ENCODE results near the gene TBRG1.

Gene TBRG1

DNA sequence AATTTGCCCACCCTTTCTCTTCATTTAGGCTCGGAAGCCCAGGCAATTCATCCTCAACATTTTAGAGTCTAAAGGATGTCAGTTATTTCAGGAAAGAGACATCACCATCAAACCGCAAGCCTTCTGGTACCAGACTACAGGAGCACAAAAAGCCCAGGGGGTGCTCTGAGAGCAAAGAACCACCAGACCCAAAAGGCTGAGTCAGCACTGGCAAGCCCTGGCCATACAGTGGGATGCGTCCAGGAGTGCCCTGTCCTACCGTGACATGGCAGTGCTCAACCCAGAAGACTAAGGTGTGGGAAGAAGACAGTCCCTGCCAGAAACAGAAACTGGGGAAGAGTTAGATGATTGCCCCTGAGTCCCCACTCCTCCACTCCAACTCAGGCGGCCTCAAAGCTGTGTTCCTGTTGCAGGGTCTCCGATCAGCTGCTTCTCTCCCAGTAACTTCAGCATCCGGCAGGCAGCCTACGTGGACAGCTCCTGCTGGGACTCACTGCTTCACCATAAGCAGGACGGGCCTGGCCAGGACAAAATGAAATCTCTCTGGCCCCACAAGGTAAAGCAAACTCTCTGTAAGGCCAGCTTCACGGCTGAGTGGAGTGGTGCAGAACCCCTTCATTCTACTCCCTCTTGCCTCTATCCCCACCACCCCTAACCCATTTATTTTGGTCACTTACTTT is 10.0 kb upstream of the TBRG1 start:
- no peak for DNase-seq (ENCODE audit: low spot score)

DNA sequence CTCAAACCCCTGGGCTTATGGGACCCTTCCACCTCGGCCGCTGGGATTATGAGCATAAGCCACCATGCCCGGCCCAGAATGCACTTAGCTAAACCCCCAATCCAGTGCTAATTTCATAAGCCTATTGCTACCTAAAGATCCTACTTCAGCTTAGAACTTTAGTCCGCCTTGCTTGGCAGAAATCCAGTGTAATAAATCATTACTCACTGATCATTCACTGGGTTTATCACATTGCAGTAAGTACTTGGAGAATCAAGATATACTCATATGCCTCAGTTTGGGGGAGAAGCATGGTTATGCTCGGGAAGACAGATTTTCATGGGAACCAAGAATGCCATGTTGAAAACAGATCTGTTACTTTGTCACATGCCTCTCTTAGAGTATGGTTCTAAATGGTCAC is 3.8 kb upstream of the TBRG1 start:
- DNase-seq (ENCODE audit: low spot score), result no peak

DNA sequence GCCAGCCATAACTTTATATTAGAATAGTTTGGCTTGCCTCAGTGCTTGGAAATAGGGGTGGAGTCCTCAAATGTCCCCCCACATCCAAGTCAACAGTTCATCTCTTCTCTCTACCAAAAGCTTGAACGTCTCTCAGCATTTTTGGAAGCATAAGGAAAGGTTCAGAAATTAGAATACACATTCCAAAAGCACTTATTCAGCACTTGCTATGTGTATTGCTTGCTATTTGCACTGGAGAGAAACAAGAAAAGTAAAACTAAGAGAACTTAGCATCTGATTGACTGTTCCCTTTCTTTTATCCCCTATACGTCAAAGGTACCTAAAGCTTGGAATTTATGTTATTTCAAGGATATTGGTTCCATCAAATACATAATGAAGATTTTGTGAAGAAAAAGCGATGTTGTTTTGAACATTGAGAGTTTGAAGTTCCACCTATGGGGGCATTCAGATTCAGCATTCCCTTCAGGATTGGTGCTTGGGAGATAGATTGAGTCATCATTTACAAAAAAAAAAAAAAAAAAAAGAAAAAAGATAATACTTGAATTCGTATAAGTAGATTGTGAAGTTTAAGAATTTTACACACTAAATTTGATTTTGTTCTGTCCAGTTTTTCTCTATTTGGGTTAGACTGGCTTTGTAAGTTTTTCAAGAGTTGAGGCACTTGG is 1.3 kb downstream of the TBRG1 start:
- DNase-seq (ENCODE audit: low spot score), result no peak

DNA sequence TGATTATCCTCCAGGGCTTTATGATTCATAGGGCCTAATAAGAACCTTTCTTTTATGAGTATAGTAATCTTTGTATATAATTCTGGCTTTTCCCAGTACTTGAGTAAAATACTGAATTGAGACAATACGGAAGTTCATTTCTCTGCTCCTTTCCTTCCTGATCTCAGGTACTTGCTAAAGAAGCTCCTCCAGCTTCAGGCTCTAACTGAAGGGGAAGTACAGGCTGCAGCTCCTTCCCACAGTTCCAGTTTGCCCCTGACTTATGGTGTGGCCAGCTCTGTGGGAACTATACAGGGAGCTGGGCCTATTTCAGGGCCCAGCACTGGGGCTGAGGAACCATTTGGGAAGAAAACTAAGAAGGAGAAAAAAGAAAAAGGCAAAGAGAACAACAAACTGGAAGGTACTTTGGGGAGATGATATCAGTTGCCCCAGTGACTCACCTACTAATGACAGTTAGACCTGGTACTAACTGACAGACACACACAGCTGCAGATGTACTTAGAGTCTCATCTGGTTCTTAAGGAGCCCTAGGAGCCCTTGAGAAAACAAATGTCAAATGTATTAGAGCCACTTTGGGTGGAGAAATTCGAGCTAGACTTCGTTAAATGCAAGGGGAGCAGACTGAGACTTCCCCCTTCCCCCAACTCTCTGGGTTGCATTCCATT is 3.0 kb downstream of the TBRG1 start:
- no peak for DNase-seq (ENCODE audit: low spot score)

DNA sequence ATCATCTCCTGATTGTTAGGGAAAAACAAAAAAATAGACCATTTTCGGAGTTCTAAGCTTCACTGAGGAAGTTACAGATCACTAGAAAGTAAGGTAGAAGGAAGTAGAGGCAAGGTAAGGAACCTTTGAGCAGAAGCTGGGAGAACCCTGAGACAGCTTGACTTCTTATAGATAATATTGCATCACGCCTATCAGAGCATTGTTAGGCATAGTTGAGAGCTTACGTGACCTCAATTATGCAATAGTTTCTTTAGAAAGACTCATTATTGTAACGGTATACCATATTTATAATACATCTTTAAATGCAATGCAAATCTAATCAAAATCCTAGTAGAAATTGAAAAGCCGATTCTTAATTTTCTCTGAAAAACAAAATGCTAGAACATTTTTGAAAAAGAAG is 4.9 kb downstream of the TBRG1 start:
- DNase-seq (ENCODE audit: low spot score), result no peak

DNA sequence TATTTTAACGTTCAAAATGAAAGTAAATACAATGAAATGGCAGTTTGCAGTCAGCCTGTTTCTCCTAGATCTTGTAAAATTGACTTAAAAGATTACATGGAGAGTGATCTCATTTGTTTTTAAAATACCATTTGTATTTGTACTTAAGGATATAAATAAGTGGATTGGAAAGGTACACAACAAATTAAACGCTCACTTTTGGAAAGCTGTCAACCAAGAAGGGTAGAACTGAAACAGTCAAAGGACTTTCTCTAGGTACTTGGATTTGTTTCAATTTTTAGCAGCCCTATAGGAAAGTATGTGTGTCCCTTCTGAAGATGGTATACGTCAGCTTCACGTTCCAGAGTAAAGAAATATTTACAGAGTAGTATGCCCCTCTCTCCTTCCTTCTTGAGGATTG is 7.3 kb downstream of the TBRG1 start:
- no peak for DNase-seq (ENCODE audit: low spot score)

DNA sequence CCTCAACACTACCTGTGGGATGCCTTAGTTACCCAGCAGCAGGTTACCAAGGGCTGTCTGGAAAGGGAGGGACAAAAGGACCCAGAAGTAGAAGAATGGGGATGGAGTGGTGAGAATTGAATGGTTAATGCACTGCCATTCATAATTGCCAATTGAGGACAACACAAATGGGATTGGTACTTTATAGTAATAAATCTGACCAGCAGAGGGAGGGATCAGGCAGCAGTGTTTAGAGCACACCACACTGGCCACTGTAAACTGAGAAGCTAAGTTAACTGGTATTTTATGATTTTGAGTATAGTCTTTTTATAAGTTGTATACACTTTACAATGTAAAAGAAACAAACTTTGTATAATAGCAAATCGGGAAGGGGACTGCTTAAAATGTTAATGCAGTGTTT is 10.7 kb downstream of the TBRG1 start:
- no peak for DNase-seq (ENCODE audit: low spot score)

DNA sequence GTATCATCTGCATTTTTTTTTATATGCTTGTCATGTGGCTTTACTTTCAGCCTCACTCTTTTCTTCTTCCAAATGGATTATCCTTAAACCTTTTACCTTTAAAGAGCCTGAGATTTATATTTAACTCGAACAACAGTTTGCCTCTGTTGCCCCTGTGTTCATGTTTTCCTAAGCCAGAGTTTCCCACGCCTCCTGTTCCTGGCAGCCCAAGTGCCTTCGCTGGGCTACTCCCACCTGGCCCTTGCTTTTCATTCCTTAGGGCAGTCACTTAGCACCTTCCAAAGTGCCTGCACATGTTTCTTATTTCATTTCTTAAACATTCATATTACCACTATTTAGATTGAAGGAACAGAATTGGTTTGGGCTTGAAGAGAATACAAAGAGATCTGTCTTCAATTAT is 13.3 kb downstream of the TBRG1 start:
- DNase-seq (ENCODE audit: low spot score), result no peak

DNA sequence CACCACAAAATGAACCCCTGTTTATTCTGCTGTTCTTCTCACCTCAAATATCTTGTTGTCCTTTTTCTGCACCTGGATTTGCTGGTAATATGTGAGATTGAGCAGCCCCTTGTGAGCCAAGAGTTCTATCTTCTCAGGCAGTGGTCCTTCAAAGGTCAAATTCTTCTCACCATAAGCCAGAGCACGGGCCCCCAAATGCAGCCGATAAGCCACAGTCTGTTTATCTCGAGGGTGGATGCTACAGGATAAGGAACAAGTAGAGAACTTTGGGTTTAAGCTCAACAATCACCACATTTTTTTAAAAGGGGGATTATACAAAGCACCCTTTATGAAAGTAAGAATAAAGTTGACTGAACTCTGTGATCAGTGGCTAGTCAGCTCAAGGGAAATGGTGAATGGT is 15.8 kb downstream of the TBRG1 start:
- DNase-seq (ENCODE audit: low spot score), result no peak

DNA sequence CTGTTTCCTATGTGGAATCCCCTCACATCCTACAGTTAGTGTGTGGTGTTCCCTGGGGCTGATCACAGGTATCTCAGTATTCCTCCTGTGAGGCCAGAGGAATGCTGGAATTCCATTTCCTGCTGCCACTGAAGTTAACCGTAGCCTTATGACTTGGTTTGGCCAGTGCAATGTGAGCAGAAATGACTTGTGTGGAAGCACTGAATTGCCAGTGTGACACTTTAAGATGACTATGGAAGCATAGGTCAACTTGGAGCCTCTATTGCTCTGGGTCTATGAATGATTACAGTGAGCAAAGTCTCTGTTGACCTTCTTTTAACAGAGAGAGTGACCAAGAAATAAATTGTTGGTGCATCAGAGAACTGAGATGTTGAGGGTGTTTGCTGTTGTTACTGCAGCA is 16.5 kb downstream of the TBRG1 start:
- no peak for DNase-seq (ENCODE audit: low spot score)

DNA sequence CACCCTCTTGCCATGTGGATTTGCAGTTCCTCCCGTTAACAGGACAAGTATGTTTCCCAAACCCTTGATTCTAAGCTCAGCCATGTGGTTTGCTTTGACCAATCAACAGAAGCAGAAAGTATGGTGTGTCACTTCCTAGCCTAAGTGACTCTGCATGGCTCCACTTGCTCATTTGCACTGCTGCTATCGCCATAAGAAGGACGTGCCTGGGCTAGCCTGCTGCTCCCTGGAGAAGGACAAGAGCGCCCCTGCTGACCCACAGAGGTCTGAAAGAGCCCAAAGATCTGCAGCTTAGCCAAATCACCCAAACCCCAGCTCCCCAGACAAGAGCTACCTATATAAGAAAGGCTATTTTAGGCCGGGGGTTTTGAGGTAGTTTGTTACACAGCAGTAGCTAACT is 18.0 kb downstream of the TBRG1 start:
- no peak for DNase-seq (ENCODE audit: low spot score)

DNA sequence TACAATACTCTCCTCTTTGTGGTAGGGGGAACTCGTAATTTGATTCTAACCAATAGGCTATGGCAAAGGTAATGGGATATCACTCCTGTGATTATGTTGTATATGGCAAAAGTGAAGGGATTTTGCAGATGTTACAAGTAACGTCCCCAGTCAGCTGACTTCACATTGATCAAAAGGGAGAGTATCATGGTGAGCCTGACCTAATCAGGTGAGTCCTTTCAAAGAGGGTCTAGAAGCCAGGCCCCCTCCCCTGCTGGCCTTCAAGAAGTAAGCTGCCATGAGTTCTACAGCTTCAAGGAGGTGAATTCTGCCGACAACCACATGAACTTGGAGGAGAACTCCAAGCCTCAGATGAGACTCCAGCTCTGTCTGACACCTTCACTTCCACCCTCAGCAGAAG is 20.0 kb downstream of the TBRG1 start:
- DNase-seq (ENCODE audit: low spot score), result no peak

DNA sequence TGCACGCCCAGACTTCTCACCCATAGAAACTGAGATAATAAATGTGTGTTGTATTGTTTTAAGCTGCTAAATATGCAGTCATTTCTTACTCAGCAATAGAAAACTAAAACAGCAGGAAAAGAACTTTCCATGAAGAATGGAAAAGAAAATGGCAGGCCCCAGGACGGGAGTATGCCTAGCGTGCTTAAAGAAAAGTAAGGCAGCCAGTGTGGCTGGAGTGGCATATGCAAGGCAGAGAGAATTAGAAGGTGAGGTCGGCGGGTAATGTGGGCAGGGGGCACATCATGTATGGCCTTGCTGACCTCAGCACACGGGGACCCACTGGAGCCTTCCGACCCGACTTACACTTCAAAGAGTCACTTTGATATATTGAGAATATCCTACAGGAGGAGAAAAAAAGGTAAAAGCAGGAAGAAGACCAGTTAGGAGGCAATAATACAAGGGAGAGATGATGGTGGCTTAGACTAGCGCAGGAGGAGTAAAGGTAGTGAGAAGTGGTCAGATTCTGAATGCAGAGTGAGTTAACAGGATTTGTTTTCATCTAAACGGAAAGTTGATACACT is 20.5 kb downstream of the TBRG1 start:
- DNase-seq (ENCODE audit: low spot score), result no peak

DNA sequence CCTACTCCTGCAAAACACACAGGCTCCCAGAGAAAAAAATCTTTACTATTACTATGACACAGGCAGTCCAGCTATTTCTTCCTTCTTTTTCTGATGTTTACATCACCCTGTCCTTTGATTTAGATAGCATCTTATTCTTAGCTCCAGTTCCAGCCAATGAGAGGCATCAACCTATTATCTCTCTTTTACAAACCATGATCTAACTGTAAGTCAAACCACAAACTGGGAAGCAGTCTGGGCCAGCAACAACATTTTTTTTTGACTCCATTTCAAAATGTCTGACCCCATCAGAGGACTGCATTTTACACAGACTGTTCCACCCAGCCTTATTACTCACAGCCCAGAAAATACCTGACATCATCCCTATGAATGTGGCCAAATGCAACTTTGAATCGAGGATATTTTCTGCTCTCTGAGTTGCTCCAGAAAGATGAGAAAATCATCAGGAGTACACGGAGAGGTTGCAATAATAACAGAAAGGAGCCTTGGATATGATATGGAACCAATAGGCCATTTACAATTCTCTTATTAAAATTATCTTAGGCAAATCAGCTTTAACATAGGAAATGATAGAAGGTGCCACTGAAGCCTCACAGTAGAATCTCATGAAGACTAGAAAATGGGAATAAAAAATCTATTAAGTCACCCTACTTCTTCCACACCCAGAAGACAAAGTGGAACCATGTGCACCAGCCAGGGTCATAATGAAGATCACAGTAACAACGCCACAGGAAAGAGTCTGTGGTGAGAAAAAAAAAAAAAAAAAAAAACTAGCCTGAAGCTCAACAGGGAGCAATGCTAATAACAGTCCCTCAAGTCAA is 21.2 kb downstream of the TBRG1 start:
- no peak for DNase-seq (ENCODE audit: low spot score)

DNA sequence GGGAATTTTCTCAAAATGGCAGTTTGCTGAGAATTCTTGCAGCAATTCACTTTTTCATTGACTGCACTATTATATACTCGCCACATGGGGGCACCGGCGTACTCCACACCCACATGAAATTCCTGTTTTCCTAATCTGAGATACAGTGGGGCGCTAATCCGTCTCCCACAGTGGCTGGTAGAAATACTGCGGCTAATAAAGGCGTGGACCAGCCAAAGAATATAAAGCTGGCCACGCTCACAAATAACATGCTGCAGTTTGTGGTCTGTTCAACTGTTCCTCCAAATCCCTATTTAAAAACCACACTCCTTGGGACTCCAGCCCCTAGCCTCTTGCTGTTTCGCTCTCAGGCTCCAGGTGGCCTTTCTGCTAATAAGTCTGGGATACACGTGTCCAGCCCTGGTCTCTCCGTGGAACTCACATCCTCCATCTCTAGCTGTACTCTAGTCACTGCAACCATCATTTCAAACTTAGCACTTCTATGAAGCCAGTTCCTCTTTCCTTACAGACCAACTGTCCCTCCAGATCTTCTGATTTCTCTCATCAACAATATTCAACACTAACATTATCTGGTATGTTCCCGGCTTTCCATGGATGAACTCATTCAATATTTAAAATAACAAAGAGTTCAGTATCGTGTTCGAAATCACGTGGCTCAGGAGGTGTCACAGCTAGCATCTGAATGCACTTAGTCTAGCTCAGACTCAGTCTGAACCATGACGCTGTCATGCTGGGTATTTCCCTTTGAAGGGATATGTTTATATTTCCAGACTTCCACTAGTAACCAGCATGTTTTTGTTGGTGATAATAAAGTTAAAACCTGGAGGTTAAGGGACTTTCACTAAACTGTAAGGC is 22.0 kb downstream of the TBRG1 start:
- peak; percentile 65 for DNase-seq (ENCODE audit: low spot score)

DNA sequence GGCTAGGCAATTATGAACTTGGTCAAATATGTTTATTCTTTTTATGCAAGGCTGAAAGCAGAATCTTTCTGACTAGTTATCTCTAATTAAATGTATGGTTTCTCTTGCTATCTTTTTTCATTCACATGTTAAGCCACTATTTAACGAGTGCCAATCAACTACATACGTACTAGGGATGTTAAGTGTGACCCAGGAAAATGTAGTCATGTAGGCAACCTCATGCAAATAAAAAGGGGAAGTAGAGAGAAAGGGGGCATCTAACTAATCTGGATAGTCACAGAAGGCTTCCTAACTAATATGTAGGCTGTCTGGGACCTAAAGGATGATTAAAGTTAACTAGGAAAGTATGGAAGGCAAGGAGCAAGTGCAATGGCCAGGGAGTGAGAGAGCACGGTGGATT is 23.5 kb downstream of the TBRG1 start:
- DNase-seq (ENCODE audit: low spot score), result no peak

DNA sequence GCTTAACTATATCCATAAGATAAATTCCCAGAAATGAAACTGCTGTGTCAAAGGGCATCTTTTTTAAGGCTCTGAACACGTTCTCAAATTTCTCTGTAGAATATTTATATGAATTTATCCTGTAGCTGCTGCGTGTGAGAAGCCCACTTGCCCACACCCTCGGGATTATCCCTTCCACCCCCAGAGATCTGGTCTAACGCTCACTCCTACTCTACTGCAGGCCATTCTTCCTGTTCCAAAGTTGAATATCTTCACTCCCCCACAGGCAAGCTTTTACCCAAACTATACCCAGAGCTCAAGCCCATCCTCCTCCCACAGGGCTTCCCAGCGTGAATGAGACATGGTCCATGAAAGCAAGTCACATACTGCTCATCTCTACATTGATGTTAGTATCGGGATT is 25.9 kb downstream of the TBRG1 start:
- DNase-seq (ENCODE audit: low spot score), result no peak

DNA sequence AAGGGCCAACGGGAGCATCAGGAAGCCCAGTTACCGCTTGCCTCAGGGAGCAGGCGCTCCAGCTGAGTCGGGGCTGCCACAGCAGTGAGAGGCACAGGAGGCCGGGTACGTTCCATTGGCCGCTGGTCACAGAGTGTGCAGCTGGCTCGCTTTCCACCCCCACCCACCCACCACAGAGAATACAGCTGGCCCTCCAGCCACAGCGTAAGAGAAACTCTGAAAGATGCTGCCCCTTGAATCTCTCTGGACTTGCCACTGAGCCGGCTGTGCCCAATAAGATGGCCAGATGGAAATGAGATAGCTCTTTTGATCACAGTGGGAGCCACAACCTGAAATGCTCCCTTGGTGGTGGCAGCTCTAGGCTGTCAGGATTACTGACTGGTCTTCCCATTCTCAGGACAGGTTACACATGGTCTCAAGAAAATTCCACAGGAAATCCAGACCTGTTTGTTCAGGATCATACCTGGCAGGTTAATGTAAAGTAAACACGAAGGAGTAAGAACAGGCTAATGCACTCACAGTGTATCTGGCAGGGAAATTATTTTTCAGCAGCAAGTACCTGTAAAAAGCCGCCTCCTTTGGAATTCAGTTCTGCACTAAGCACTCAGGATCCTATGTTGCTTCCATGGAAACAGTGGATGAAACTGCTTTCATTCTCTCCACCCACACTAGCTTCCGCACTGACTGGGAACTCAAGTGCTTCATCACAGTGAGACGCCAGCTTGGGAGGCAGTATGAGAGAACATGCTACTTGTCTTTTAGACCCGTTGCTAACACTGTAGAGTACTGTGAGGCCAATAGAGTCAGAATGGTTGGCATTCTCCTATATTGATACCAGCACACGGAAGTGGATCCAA is 34.3 kb downstream of the TBRG1 start:
- peak; percentile 4 for DNase-seq (ENCODE audit: low spot score)

DNA sequence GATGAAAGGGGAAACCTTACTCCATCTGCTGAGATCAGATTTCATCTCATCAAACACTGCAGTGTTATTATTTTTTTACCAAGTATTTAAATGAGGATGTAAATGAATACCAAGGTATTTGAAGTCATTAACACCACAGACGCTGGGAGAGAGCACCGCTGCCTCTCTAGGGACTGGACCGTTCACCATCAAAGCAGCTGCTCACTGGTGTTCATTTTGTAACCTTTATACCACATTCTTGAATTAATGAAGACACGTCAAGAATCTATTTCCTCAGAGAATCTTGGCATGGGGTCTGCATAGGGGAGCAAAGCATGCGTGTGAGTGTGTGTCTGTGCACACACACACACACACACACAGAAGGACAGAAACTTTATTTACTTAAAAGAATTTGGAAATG is 35.2 kb downstream of the TBRG1 start:
- DNase-seq (ENCODE audit: low spot score), result no peak

DNA sequence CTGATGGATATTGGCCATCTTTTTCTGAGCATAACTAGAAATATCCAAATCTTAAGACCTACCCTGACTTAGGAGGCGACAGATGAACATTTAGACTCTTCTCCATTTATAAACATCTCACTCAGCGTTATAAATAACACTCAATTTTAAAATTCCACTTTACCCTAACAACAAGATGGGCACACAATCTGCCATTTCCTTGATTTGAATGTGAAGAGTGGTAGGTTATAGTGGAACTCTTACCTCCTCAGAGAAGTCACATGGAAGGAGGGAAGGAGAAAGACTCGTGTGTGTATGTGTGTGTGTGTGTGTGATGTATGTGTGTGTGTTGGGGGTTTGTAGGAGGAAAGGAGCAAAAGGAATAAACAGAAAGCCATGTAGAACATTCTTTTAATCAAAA is 35.8 kb downstream of the TBRG1 start:
- DNase-seq (ENCODE audit: low spot score), result no peak

Measured in SK-N-DZ (cell line).